ENCODE results near the gene TGFBR3L. TPM values are rescaled to one million over a fixed set of nuclear protein-coding genes. Genes with fewer than 3 reads are reported as not detected.

Gene TGFBR3L
- total RNA-seq, 1 donor from 2014 or later: 8.2 TPM

DNA sequence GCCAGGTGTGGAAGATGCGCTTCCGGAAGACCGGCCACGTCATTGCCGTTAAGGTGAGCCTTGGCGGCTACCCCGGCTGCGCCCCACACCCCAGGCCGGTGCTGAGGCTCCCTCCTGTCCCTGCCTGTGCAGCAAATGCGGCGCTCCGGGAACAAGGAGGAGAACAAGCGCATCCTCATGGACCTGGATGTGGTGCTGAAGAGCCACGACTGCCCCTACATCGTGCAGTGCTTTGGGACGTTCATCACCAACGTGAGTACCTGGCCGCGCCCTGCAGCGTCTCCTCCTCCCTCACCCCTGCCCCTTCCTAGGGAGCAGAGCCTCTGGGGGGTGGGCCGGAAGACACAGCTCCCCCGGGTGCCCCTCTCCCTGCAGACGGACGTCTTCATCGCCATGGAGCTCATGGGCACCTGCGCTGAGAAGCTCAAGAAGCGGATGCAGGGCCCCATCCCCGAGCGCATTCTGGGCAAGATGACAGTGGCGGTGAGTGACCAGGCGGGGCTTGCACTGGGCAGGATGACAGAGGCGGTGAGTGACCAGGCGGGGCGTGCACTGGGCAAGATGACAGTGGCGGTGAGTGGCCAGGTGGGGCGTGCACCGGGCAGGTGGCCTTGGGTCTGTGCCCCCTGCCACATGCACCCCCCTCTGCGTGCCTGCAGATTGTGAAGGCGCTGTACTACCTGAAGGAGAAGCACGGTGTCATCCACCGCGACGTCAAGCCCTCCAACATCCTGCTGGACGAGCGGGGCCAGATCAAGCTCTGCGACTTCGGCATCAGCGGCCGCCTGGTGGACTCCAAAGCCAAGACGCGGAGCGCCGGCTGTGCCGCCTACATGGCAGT, 4.1 kb upstream of the TGFBR3L start:
- Histone ChIP-seq H3K27me3 (ENCODE audit: low read depth) (peaks cover 15% of the 10 kb centered on the region), H3K36me3 (peaks cover 64% of the 10 kb centered on the region), H3K9me3 (replicated peaks) (no peaks in the 10 kb centered on the region), H3K4me3 (no peak overlapping the region), H3K27ac (replicated peaks) (no peak overlapping the region), H3K4me1 (peaks cover 34% of the 10 kb centered on the region)
- DNase-seq: no peak
- intact Hi-C loops (cut with micrococcal nuclease): no loop called here
- TF ChIP-seq, protein P1, sequence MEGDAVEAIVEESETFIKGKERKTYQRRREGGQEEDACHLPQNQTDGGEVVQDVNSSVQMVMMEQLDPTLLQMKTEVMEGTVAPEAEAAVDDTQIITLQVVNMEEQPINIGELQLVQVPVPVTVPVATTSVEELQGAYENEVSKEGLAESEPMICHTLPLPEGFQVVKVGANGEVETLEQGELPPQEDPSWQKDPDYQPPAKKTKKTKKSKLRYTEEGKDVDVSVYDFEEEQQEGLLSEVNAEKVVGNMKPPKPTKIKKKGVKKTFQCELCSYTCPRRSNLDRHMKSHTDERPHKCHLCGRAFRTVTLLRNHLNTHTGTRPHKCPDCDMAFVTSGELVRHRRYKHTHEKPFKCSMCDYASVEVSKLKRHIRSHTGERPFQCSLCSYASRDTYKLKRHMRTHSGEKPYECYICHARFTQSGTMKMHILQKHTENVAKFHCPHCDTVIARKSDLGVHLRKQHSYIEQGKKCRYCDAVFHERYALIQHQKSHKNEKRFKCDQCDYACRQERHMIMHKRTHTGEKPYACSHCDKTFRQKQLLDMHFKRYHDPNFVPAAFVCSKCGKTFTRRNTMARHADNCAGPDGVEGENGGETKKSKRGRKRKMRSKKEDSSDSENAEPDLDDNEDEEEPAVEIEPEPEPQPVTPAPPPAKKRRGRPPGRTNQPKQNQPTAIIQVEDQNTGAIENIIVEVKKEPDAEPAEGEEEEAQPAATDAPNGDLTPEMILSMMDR (IDR thresholded peaks at IDR 0.05; ENCODE audit: borderline replicate concordance): no peak

DNA sequence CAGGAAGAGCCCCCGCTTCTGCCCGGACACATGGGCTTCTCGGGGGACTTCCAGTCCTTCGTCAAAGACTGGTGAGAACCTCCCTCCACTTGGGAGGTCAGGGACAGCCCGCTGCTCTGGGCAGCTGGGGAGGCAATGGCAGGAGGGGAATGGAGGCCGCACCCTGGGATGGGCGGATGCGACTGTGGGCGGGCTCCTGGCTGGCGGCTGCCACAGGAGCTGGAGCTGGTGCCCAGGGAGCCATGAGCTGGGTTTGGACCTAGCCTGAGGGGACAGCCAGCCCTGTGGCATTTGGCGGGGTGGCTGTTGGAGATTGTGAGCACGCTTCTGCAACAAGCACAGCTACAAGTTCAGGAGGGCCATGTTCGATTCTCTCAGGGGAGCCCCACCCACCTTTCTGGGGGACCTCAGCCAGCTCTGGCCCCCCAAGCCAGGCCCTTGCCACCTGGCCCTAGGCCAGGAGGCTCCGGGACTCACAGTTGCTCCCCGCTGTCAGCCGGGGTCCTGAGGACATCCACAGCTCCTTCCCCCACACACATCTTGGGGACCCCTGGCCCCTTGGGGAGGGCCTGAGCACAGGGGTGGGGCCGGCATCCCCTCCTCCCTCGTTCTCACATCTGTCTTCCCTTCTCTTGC, 3.0 kb upstream of the TGFBR3L start:
- Histone ChIP-seq H3K4me3 (no peak overlapping the region), H3K4me1 (peaks cover 34% of the 10 kb centered on the region), H3K27ac (replicated peaks) (no peak overlapping the region), H3K27me3 (ENCODE audit: low read depth) (peaks cover 26% of the 10 kb centered on the region), H3K36me3 (peaks cover 54% of the 10 kb centered on the region), H3K9me3 (replicated peaks) (no peaks in the 10 kb centered on the region)
- DNase-seq: no peak
- TF ChIP-seq, protein P1 (IDR thresholded peaks at IDR 0.05; ENCODE audit: borderline replicate concordance): no peak
- intact Hi-C loops (cut with micrococcal nuclease): no loop called here

- TF ChIP-seq, protein P1 (IDR thresholded peaks at IDR 0.05; ENCODE audit: borderline replicate concordance): no peak
Observed at GRCh38 chr19:7912144-7912696, 2.4 kb upstream of the TGFBR3L start.

GRCh38 chr19:7912697-7913564, 1.7 kb upstream of the TGFBR3L start:
- H3K4me1 ChIP-seq: peaks cover 35% of the 10 kb centered on the region
- no peak overlapping the region for H3K27ac ChIP-seq (replicated peaks)
- H3K9me3 ChIP-seq (replicated peaks): no peaks in the 10 kb centered on the region
- H3K27me3 ChIP-seq (ENCODE audit: low read depth): peaks cover 39% of the 10 kb centered on the region
- TF ChIP-seq, protein P1 (IDR thresholded peaks at IDR 0.05; ENCODE audit: borderline replicate concordance): no peak
- DNase-seq: no peak
- H3K36me3 ChIP-seq: peaks cover 48% of the 10 kb centered on the region
- intact Hi-C loops (cut with micrococcal nuclease): no loop called here
- no peak overlapping the region for H3K4me3 ChIP-seq

More at GRCh38 chr19:7912144-7912696, 2.4 kb upstream of the TGFBR3L start:
- H3K36me3 ChIP-seq: peaks cover 52% of the 10 kb centered on the region
- no peak for DNase-seq
- no peak overlapping the region for H3K4me3 ChIP-seq
- no peaks in the 10 kb centered on the region for H3K9me3 ChIP-seq (replicated peaks)
- intact Hi-C loops (cut with micrococcal nuclease): no loop called here
- no peak overlapping the region for H3K27ac ChIP-seq (replicated peaks)
- peaks cover 32% of the 10 kb centered on the region for H3K27me3 ChIP-seq (ENCODE audit: low read depth)
- peaks cover 35% of the 10 kb centered on the region for H3K4me1 ChIP-seq

- H3K4me3 ChIP-seq: no peak overlapping the region
- TF ChIP-seq, protein P1 (IDR thresholded peaks at IDR 0.05; ENCODE audit: borderline replicate concordance): no peak
- DNase-seq: no peak
- intact Hi-C loops (cut with micrococcal nuclease): no loop called here
- peaks cover 35% of the 10 kb centered on the region for H3K4me1 ChIP-seq
- H3K27me3 ChIP-seq (ENCODE audit: low read depth): peaks cover 46% of the 10 kb centered on the region
- H3K36me3 ChIP-seq: peaks cover 48% of the 10 kb centered on the region
- no peak overlapping the region for H3K27ac ChIP-seq (replicated peaks)
- H3K9me3 ChIP-seq (replicated peaks): no peaks in the 10 kb centered on the region
Observed at GRCh38 chr19:7913652-7914051, 978 bp upstream of the TGFBR3L start.

All from left ventricle myocardium inferior (tissue), 1 donor.